ENCODE results near the gene THY1.

The THY1 gene

GRCh38 chr11:119400860-119401259, 22.1 kb downstream of the THY1 start:
- H3K9me3 ChIP-seq = peaks cover 8% of the 10 kb centered on the region
- no peak overlapping the region for H3K27ac ChIP-seq
- TF ChIP-seq, protein P1, sequence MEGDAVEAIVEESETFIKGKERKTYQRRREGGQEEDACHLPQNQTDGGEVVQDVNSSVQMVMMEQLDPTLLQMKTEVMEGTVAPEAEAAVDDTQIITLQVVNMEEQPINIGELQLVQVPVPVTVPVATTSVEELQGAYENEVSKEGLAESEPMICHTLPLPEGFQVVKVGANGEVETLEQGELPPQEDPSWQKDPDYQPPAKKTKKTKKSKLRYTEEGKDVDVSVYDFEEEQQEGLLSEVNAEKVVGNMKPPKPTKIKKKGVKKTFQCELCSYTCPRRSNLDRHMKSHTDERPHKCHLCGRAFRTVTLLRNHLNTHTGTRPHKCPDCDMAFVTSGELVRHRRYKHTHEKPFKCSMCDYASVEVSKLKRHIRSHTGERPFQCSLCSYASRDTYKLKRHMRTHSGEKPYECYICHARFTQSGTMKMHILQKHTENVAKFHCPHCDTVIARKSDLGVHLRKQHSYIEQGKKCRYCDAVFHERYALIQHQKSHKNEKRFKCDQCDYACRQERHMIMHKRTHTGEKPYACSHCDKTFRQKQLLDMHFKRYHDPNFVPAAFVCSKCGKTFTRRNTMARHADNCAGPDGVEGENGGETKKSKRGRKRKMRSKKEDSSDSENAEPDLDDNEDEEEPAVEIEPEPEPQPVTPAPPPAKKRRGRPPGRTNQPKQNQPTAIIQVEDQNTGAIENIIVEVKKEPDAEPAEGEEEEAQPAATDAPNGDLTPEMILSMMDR (IDR thresholded peaks at IDR 0.05) = no peak
- H3K4me1 ChIP-seq (ENCODE audit: control insufficient read depth in 1 of 2, insufficient read depth in 1 of 2, low read depth in 1 of 2, low read length in 1 of 2) = no peaks in the 10 kb centered on the region
- H3K4me3 ChIP-seq (ENCODE audit: low read depth in 1 of 2, low read length in 1 of 2) = no peak overlapping the region
- peaks cover 14% of the 10 kb centered on the region for H3K27me3 ChIP-seq
- no peaks in the 10 kb centered on the region for H3K36me3 ChIP-seq

- Histone ChIP-seq H3K36me3 (no peaks in the 10 kb centered on the region), H3K27ac (no peak overlapping the region), H3K4me1 (ENCODE audit: control insufficient read depth in 1 of 2, insufficient read depth in 1 of 2, low read depth in 1 of 2, low read length in 1 of 2) (no peaks in the 10 kb centered on the region), H3K4me3 (ENCODE audit: low read depth in 1 of 2, low read length in 1 of 2) (no peak overlapping the region), H3K27me3 (peaks cover 38% of the 10 kb centered on the region), H3K9me3 (peaks cover 8% of the 10 kb centered on the region)
- TF ChIP-seq, protein P1 (IDR thresholded peaks at IDR 0.05) = no peak
Observed at GRCh38 chr11:119397740-119398139, 25.2 kb downstream of the THY1 start.

GRCh38 chr11:119396835-119397234, 26.1 kb downstream of the THY1 start:
- TF ChIP-seq, protein P1 (IDR thresholded peaks at IDR 0.05) = no peak
- Histone ChIP-seq H3K27me3 (peaks cover 42% of the 10 kb centered on the region), H3K4me1 (ENCODE audit: control insufficient read depth in 1 of 2, insufficient read depth in 1 of 2, low read depth in 1 of 2, low read length in 1 of 2) (no peaks in the 10 kb centered on the region), H3K27ac (no peak overlapping the region), H3K36me3 (no peaks in the 10 kb centered on the region), H3K4me3 (ENCODE audit: low read depth in 1 of 2, low read length in 1 of 2) (no peak overlapping the region), H3K9me3 (peaks cover 8% of the 10 kb centered on the region)

DNA sequence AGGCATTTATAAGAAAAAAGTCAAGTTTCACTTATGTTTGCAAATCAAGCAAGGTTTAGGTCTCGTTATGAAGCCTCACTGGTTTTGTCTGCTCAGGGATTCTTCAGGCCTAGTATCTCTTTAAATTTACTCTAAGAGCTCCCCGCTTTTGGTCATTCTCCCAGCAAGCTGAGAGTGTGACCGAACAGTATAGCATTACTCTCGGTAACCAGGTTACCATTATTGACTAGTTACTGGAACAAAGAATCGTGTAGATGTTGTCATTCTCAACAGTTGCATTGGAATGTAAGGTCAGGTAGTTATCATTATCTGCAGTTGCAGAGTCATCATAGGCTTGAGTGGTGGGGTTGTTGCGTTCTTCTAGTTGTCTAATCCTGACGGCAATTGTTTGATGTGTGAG, 31.7 kb downstream of the THY1 start:
- no peak overlapping the region for H3K4me3 ChIP-seq (ENCODE audit: low read depth in 1 of 2, low read length in 1 of 2)
- no peaks in the 10 kb centered on the region for H3K36me3 ChIP-seq
- no peaks in the 10 kb centered on the region for H3K4me1 ChIP-seq (ENCODE audit: control insufficient read depth in 1 of 2, insufficient read depth in 1 of 2, low read depth in 1 of 2, low read length in 1 of 2)
- TF ChIP-seq, protein P1 (IDR thresholded peaks at IDR 0.05) = no peak
- peaks cover 31% of the 10 kb centered on the region for H3K27me3 ChIP-seq
- H3K9me3 ChIP-seq = no peaks in the 10 kb centered on the region
- no peak overlapping the region for H3K27ac ChIP-seq

DNA sequence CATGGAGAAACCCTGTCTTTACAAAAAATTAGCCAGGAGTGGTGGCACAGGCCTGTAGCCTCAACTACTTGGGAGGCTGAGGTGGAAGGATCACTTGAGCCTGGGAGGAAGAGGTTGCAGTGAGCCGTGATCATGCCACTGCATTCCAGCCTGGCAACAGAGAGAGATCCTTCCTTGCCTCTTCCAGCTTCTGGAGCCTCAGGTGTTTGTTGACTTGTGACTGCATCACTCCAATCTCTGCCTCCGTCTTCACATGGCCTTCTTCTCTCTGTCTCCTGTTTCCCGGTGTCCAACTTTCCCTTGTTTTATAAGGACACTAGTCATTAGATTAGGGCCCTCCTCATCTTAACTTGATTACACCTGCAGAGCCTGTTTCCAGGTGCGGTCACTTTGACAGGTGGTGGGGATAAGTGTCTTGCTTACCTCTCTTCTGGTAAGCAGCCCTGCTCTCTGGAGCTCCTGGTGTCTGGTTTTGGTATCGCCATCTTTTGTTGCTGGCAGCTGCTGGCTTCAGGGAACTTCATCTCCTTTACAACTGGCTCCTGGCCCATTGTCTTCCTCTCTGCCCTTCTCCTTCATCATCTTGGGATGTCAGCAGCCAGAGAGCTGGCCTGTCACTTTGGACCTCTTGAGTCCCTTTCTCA, 33.2 kb downstream of the THY1 start:
- Histone ChIP-seq H3K9me3 (no peaks in the 10 kb centered on the region), H3K4me1 (ENCODE audit: control insufficient read depth in 1 of 2, insufficient read depth in 1 of 2, low read depth in 1 of 2, low read length in 1 of 2) (no peaks in the 10 kb centered on the region), H3K27me3 (peaks cover 38% of the 10 kb centered on the region), H3K36me3 (no peaks in the 10 kb centered on the region), H3K4me3 (ENCODE audit: low read depth in 1 of 2, low read length in 1 of 2) (no peak overlapping the region), H3K27ac (no peak overlapping the region)
- TF ChIP-seq, protein P1 (IDR thresholded peaks at IDR 0.05) = no peak

Data from neutrophil (primary cell).